A549 (cell line): ENCODE data around the gene SLC41A1.

Experiments used
- HDAC2 ChIP-seq: fragments of 200-600 bp; sonication (generic); IDR thresholded peaks from 2 replicates; pipeline ENCODE4 v1.6.1; 2016
- MAX ChIP-seq: IDR thresholded peaks from 2 replicates; pipeline ENCODE4 v1.6.1; 2012
- POLR2A ChIP-seq: IDR thresholded peaks from 2 replicates; pipeline ENCODE4 v1.6.1; 2012; ENCODE audit warnings: mild to moderate bottlenecking, low read length
- RAD21 ChIP-seq, 2 experiments: fragments of >200 bp in 1 of 2; sonication (Bioruptor Twin) in 1 of 2; formaldehyde crosslinking in 1 of 2; IDR thresholded peaks in 1 of 2; conservative IDR thresholded peaks in 1 of 2; 2 replicates in 1 of 2; 3 replicates in 1 of 2; pipeline ENCODE4 v1.6.1; 2012 to 2018; ENCODE audit warnings: inconsistent platforms in 1 of 2
- RFX5 ChIP-seq: fragments of 450-650 bp; IDR thresholded peaks from 2 replicates; pipeline ENCODE4 v1.7.1; 2014; ENCODE audit warnings: antibody characterized with exemption, mild to moderate bottlenecking, moderate library complexity
- TF ChIP-seq, protein P1 (sequence below): fragments of 200-600 bp; sonication (generic); IDR thresholded peaks from 2 replicates; pipeline ENCODE4 v1.6.1; 2016; ENCODE audit warnings: antibody characterized with exemption, mild to moderate bottlenecking, moderate library complexity
- TF ChIP-seq, protein P2 (sequence below): fragments of >200 bp; sonication (Bioruptor Twin); formaldehyde crosslinking; IDR thresholded peaks from 3 replicates; pipeline ENCODE4 v1.5.1; 2016

DNA sequence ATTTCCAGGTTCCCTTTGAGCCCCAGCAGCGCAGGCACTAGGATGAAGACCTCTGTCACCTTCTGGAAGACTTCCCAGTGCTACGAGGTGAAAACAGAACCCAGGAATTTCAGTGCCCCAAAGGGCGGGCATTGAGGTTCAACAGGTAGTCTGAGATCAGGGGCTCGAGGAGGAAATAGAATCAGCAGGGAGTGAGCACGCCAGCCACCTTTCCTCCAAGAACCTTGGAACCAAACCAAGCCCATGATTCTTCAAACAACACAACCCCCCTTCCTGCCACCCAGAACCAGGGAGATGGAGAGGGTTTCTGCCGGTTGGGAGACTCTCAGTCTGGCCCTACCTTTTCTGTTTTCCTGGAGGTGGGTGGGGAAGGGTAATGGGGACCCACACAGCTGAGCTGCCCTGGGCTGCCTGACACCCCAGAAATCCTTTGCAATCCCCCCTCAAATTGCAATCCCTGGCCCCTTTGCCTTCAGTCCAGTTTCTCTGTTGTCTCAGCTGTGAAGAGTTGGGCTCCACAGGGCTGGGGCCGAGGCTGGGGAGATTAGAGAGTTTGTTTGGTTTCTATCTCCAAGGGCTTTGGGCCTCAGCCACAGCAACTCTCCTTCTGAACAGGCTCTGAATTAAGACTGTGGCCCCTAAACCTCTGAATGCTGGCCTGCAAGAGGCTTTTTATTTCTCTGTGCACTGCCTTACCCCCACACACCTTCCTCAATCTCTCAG lies 11.9 kb downstream of the SLC41A1 start:
- TF ChIP-seq RFX5: no peak
- TF ChIP-seq, protein P1, sequence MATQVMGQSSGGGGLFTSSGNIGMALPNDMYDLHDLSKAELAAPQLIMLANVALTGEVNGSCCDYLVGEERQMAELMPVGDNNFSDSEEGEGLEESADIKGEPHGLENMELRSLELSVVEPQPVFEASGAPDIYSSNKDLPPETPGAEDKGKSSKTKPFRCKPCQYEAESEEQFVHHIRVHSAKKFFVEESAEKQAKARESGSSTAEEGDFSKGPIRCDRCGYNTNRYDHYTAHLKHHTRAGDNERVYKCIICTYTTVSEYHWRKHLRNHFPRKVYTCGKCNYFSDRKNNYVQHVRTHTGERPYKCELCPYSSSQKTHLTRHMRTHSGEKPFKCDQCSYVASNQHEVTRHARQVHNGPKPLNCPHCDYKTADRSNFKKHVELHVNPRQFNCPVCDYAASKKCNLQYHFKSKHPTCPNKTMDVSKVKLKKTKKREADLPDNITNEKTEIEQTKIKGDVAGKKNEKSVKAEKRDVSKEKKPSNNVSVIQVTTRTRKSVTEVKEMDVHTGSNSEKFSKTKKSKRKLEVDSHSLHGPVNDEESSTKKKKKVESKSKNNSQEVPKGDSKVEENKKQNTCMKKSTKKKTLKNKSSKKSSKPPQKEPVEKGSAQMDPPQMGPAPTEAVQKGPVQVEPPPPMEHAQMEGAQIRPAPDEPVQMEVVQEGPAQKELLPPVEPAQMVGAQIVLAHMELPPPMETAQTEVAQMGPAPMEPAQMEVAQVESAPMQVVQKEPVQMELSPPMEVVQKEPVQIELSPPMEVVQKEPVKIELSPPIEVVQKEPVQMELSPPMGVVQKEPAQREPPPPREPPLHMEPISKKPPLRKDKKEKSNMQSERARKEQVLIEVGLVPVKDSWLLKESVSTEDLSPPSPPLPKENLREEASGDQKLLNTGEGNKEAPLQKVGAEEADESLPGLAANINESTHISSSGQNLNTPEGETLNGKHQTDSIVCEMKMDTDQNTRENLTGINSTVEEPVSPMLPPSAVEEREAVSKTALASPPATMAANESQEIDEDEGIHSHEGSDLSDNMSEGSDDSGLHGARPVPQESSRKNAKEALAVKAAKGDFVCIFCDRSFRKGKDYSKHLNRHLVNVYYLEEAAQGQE: no peak
- TF ChIP-seq HDAC2: no peak
- TF ChIP-seq, protein P2, sequence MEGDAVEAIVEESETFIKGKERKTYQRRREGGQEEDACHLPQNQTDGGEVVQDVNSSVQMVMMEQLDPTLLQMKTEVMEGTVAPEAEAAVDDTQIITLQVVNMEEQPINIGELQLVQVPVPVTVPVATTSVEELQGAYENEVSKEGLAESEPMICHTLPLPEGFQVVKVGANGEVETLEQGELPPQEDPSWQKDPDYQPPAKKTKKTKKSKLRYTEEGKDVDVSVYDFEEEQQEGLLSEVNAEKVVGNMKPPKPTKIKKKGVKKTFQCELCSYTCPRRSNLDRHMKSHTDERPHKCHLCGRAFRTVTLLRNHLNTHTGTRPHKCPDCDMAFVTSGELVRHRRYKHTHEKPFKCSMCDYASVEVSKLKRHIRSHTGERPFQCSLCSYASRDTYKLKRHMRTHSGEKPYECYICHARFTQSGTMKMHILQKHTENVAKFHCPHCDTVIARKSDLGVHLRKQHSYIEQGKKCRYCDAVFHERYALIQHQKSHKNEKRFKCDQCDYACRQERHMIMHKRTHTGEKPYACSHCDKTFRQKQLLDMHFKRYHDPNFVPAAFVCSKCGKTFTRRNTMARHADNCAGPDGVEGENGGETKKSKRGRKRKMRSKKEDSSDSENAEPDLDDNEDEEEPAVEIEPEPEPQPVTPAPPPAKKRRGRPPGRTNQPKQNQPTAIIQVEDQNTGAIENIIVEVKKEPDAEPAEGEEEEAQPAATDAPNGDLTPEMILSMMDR: no peak
- no peak for TF ChIP-seq MAX
- TF ChIP-seq RAD21 (conservative IDR thresholded peaks at IDR 0.05 in 1 of 2, IDR thresholded peaks at IDR 0.05 in 1 of 2): no peak
- TF ChIP-seq POLR2A: no peak
